A172 (cell line): ENCODE results near the gene TBC1D16. TPM values are rescaled to one million over a fixed set of nuclear protein-coding genes. Genes with fewer than 3 reads are reported as not detected.
"Not testable (repeated sequence)": the region's sequence is repeated elsewhere in the genome, so short reads cannot be mapped to it uniquely, and the experiment has no call there.

Source experiments
- DNase-seq: peaks from one replicate; pipeline ENCODE4 v3.0.0-alpha.2; 2015; ENCODE audit warnings: low spot score
- total RNA-seq: library from RNA; depleted of rRNA; stranded (reverse); fragments of >200 nt; shearing (Covaris generic); gene quantifications from 2 replicates; pipeline ENCODE4 v1.2.3, GENCODE V29; 2014

TBC1D16 gene
- total RNA-seq, 1 experiment from 2014 or later = 31.7 TPM

GRCh38 chr17:79914813-79915740 lies 120.6 kb downstream of the TBC1D16 start:
- no peak for DNase-seq

- DNase-seq = no peak
These were observed 121.5 kb downstream of the TBC1D16 start for GRCh38 chr17:79913896-79914812.

- DNase-seq = no peak
These were observed 122.2 kb downstream of the TBC1D16 start for GRCh38 chr17:79913451-79913850.

GRCh38 chr17:79912552-79913330 lies 122.9 kb downstream of the TBC1D16 start:
- DNase-seq = no peak

- no peak for DNase-seq
These were observed 124.0 kb downstream of the TBC1D16 start for GRCh38 chr17:79911430-79912399.

GRCh38 chr17:79910985-79911361 lies 124.7 kb downstream of the TBC1D16 start:
- no peak for DNase-seq

- DNase-seq = no peak
These were observed 126.6 kb downstream of the TBC1D16 start for GRCh38 chr17:79909121-79909520.

- DNase-seq = peak; percentile 28
These were observed 127.8 kb downstream of the TBC1D16 start for GRCh38 chr17:79907850-79908249.

GRCh38 chr17:79907217-79907715 lies 128.4 kb downstream of the TBC1D16 start:
- no peak for DNase-seq

GRCh38 chr17:79905832-79906231 lies 129.8 kb downstream of the TBC1D16 start:
- DNase-seq = peak; percentile 22

- no peak for DNase-seq
These were observed 130.8 kb downstream of the TBC1D16 start for GRCh38 chr17:79904865-79905264.

- no peak for DNase-seq
These were observed 133.4 kb downstream of the TBC1D16 start for GRCh38 chr17:79902146-79902791.

GRCh38 chr17:79901131-79901530 lies 134.5 kb downstream of the TBC1D16 start:
- no peak for DNase-seq

GRCh38 chr17:79899584-79899983 lies 136.1 kb downstream of the TBC1D16 start:
- DNase-seq = no peak

GRCh38 chr17:79897243-79898063 lies 138.2 kb downstream of the TBC1D16 start:
- no peak for DNase-seq

- not testable (repeated sequence) for DNase-seq
These were observed 142.2 kb downstream of the TBC1D16 start for GRCh38 chr17:79893457-79893856.

GRCh38 chr17:79892457-79893241 lies 143.0 kb downstream of the TBC1D16 start:
- no peak for DNase-seq

GRCh38 chr17:79891113-79891730 lies 144.4 kb downstream of the TBC1D16 start:
- DNase-seq = no peak
